ENCODE results near the gene PPP6R3. TPM values are rescaled to one million over a fixed set of nuclear protein-coding genes. Genes with fewer than 3 reads are reported as not detected.
"Not testable (repeated sequence)": the region's sequence is repeated elsewhere in the genome, so short reads cannot be mapped to it uniquely, and the experiment has no call there.

PPP6R3 gene
- polyA plus RNA-seq, 1 donor from 2014 or later = 41.1 TPM

DNA sequence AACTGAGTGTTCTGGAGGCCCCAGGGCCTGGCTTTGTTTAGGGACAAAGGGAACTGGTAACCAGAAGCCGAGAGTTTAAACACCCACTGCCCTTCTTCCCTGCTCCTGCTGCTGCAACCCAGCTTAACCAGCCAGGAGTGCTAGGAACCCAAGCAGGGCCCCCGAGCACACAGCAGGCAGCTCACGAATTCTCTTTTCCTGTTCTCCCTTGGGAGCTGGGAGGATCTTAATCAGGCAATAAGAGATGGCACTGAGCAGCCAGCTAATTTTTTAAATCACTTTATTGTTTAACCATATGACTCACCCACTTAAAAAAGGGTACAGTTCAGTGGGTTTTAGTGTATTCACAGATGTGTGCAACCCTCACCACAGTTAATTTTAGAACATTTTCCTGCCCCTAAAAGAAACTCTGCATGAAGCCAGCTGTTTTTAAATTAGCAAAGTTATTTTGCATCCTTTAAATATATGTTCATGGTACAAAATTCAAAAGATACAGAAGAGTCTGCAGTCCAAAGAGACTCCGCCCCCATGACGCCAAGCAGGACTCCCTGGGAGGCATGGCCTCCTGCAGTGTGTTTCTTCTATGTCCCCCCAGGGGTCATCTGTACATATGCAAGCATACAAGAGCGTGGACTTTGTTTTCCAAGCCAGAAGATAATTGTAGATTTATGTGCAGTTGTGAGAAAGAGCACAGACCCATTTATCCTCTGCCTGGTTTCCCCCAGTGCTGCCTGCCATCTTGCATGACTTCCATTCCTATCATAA is 18.9 kb upstream of the PPP6R3 start:
- peaks cover 2% of the 10 kb centered on the region for H3K36me3 Mint-ChIP-seq
- H3K27me3 Mint-ChIP-seq = no peaks in the 10 kb centered on the region
- H3K4me1 Mint-ChIP-seq = peaks cover 5 to 11% (median 6%) of the 10 kb centered on the region in 3 donors
- H3K4me3 Mint-ChIP-seq = no peak overlapping the region
- no peaks in the 10 kb centered on the region for H3K9me3 Mint-ChIP-seq
- H3K27ac Mint-ChIP-seq = no peak overlapping the region

DNA sequence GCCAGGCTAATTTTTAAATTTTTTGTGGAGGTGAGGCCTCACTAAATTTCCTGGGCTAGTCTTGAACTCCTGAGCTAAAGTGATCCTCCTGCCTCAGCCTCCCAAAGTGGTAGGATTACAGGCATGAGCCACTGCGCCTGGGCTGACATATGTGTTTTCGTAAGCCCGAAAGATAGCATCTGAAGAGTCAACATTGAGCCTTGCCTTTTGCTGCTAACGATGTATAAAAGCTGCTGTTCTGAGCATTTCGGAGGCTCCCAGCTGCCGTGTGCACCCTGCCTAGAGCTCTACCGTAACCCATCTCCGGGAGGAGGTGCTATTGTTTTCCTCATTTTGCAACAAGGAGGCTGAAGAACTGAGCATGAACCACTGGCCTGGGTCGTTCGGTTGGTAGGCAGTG is 18.1 kb upstream of the PPP6R3 start:
- no peak overlapping the region for H3K4me3 Mint-ChIP-seq
- H3K27me3 Mint-ChIP-seq = no peaks in the 10 kb centered on the region
- peaks cover 2% of the 10 kb centered on the region for H3K36me3 Mint-ChIP-seq
- no peaks in the 10 kb centered on the region for H3K9me3 Mint-ChIP-seq
- peak overlapping the region in 1 of 3 donors; percentile 35 for H3K27ac Mint-ChIP-seq
- H3K4me1 Mint-ChIP-seq = peaks cover 5 to 11% (median 8%) of the 10 kb centered on the region in 3 donors

- Mint-ChIP-seq H3K27me3 (no peaks in the 10 kb centered on the region), H3K4me1 (peaks cover 5 to 11% (median 9%) of the 10 kb centered on the region in 3 donors), H3K27ac (no peak overlapping the region), H3K36me3 (peaks cover 2% of the 10 kb centered on the region), H3K4me3 (no peak overlapping the region), H3K9me3 (no peaks in the 10 kb centered on the region)
Observed at GRCh38 chr11:68444566-68444965, 16.0 kb upstream of the PPP6R3 start.

- Mint-ChIP-seq H3K9me3 (no peaks in the 10 kb centered on the region), H3K27me3 (no peaks in the 10 kb centered on the region), H3K4me1 (peaks cover 5 to 11% (median 9%) of the 10 kb centered on the region in 3 donors), H3K27ac (peak overlapping the region in 1 of 3 donors; percentile 31), H3K36me3 (peaks cover 1% of the 10 kb centered on the region), H3K4me3 (no peak overlapping the region)
Observed at GRCh38 chr11:68445531-68446035, 15.0 kb upstream of the PPP6R3 start.

GRCh38 chr11:68446046-68446725 is 14.4 kb upstream of the PPP6R3 start:
- Mint-ChIP-seq H3K9me3 (no peaks in the 10 kb centered on the region), H3K27ac (no peak overlapping the region), H3K36me3 (no peaks in the 10 kb centered on the region), H3K4me1 (peaks cover 5 to 9% (median 8%) of the 10 kb centered on the region in 3 donors), H3K27me3 (no peaks in the 10 kb centered on the region), H3K4me3 (no peak overlapping the region)

DNA sequence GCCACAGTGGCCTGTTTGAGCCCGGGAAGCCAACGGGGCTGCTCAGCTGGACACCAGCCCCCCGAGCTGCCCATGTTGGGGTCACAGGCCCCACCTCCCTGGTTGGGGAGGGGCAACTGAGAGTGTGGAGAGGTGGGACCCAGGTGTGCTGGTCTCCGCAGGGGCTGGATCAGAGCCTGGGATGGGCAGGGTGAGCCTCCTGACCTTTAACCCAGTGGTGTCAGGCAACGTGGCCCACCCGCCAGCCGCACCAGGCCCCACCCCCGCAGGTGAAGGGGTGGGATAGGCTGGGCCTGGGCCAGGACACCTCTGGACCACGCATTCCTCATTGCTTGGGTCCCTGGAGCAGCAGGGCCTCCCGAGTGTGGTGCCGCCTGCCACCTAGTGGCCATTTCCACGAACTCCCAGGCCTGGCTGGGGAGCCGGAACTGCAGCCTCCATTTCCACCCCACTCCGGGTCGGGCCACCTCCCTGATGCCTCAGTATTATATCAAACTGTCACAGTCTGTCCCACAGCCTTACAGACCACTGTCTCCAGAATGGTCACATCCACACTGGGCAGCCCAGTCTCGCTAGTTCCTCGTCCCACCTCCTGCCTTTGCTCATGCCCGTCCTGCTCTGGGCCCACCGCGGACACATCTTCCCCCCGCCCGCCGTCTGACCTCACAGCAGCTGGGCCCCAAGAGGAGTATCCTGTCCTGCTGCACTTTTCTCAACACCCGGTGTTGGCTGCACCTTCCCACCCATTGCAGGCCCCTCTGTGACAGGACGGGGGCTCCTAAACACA is 13.3 kb upstream of the PPP6R3 start:
- H3K36me3 Mint-ChIP-seq = no peaks in the 10 kb centered on the region
- no peaks in the 10 kb centered on the region for H3K9me3 Mint-ChIP-seq
- no peaks in the 10 kb centered on the region for H3K27me3 Mint-ChIP-seq
- H3K4me3 Mint-ChIP-seq = peak overlapping the region in 1 of 4 donors; percentile 17
- peaks cover 0 to 3% (median 0%) of the 10 kb centered on the region in 3 donors for H3K4me1 Mint-ChIP-seq
- H3K27ac Mint-ChIP-seq = peak overlapping the region in 1 of 3 donors; percentile 31

GRCh38 chr11:68447914-68448313 is 12.6 kb upstream of the PPP6R3 start:
- not testable (repeated sequence) for H3K36me3 Mint-ChIP-seq, H3K27me3 Mint-ChIP-seq, H3K4me3 Mint-ChIP-seq, H3K9me3 Mint-ChIP-seq, H3K4me1 Mint-ChIP-seq, H3K27ac Mint-ChIP-seq

DNA sequence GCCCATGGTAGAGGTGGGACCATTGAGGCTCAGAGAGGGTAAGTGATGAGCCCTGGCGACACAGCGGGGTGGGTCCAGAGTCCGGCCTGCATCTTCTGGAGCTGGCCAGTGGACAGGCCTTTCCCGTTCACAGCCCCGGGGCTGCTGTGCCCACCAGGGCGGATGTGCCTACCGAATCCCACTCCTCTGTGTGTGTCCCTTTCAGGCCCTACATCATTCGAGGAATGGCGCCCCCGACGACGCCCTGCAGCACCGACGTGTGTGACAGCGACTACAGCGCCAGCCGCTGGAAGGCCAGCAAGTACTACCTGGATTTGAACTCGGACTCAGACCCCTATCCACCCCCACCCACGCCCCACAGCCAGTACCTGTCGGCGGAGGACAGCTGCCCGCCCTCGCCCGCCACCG is 11.9 kb upstream of the PPP6R3 start:
- Mint-ChIP-seq H3K4me1 (peaks cover 0 to 3% (median 0%) of the 10 kb centered on the region in 3 donors), H3K4me3 (no peak overlapping the region)

DNA sequence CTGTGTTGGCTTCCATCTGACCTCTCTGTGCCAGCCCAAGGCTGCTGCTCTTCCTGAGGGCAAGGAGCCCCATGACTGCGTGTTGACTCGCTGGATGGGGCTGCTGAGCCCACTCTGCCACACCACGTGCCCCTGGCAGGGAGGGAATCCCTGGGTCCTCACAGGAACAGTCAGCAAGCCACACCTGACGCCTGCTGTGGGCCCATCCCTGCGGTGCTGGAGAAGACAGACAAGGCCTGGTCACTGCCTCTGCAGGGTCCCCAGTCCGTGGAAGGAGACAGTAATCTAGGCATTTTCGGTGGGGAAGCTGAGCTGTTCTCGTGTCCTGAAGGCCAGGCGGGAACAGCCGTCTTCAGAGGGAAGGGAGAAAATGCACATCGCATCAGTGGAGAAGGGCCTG is 10.6 kb upstream of the PPP6R3 start:
- no peaks in the 10 kb centered on the region for H3K36me3 Mint-ChIP-seq
- H3K4me1 Mint-ChIP-seq = peaks cover 0 to 3% (median 0%) of the 10 kb centered on the region in 3 donors
- H3K9me3 Mint-ChIP-seq = no peaks in the 10 kb centered on the region
- no peak overlapping the region for H3K4me3 Mint-ChIP-seq
- H3K27ac Mint-ChIP-seq = no peak overlapping the region
- no peaks in the 10 kb centered on the region for H3K27me3 Mint-ChIP-seq

More for the DNA sequence above, 11.9 kb upstream of the PPP6R3 start:
- Mint-ChIP-seq H3K27ac (no peak overlapping the region), H3K27me3 (no peaks in the 10 kb centered on the region), H3K36me3 (no peaks in the 10 kb centered on the region), H3K9me3 (no peaks in the 10 kb centered on the region)

- Mint-ChIP-seq H3K27ac (no peak overlapping the region), H3K4me1 (peaks cover 0 to 3% (median 0%) of the 10 kb centered on the region in 3 donors)
Observed at GRCh38 chr11:68450711-68451110, 9.8 kb upstream of the PPP6R3 start.

DNA sequence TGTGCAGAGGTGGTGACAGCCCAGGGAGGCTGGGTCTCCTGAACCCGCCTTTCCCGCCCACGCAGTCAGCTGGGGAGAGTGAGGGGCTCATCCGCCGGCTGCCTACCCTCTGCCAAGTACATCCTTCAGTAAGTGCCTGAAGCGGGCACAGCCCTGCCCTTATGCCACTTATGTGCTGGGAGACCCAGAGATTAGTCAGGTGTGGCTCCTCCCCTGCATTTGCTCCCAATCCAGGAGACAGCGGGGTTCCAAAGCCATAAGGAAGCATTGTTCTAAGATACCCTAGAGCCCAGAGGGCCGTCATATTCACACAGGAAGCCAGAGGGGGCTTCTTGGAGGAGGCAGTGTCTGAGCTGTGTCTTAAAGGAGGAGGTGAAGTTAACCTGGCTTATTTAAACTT is 5.8 kb upstream of the PPP6R3 start:
- H3K27ac Mint-ChIP-seq = peak overlapping the region in 1 of 3 donors; percentile 71
- H3K36me3 Mint-ChIP-seq = no peaks in the 10 kb centered on the region
- peaks cover under 1 to 6% (median under 1%) of the 10 kb centered on the region in 3 donors for H3K4me1 Mint-ChIP-seq
- no peaks in the 10 kb centered on the region for H3K27me3 Mint-ChIP-seq
- H3K4me3 Mint-ChIP-seq = no peak overlapping the region
- no peaks in the 10 kb centered on the region for H3K9me3 Mint-ChIP-seq

More at GRCh38 chr11:68450711-68451110, 9.8 kb upstream of the PPP6R3 start:
- Mint-ChIP-seq H3K9me3 (no peaks in the 10 kb centered on the region), H3K4me3 (no peak overlapping the region), H3K36me3 (no peaks in the 10 kb centered on the region), H3K27me3 (no peaks in the 10 kb centered on the region)

DNA sequence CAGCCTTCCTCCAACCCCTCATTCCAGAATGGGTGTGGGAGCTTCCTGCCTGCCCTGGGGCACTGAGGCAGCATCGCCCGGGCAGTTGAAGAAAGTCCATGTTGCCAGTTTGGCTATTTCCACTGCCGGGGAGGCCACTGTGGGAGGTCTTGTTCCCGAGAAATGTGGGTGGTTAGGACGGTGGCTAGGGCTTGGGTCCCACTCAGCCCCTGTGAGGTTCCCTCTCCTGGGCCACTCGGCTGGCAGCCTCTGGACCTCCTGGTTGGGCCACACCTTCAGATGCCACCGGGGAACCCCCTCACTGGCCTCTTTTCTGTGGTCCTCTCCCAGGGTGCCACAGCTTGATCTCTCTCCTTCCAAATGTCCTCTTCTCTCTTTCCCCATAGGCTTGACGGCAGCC is 5.1 kb upstream of the PPP6R3 start:
- no peaks in the 10 kb centered on the region for H3K9me3 Mint-ChIP-seq
- H3K4me3 Mint-ChIP-seq = peak overlapping the region in 1 of 4 donors; percentile 26
- H3K36me3 Mint-ChIP-seq = no peaks in the 10 kb centered on the region
- H3K4me1 Mint-ChIP-seq = peaks cover 4 to 12% (median 7%) of the 10 kb centered on the region in 3 donors
- no peak overlapping the region for H3K27ac Mint-ChIP-seq
- H3K27me3 Mint-ChIP-seq = no peaks in the 10 kb centered on the region

- H3K27me3 Mint-ChIP-seq = no peaks in the 10 kb centered on the region
- H3K9me3 Mint-ChIP-seq = no peaks in the 10 kb centered on the region
- peak overlapping the region in 1 of 4 donors; percentile 54 for H3K4me3 Mint-ChIP-seq
- peaks cover 9 to 14% (median 13%) of the 10 kb centered on the region in 3 donors for H3K4me1 Mint-ChIP-seq
- H3K36me3 Mint-ChIP-seq = no peaks in the 10 kb centered on the region
- H3K27ac Mint-ChIP-seq = no peak overlapping the region
Observed at GRCh38 chr11:68457216-68457897, 3.2 kb upstream of the PPP6R3 start.

- peak overlapping the region in 1 of 3 donors; percentile 40 for H3K27ac Mint-ChIP-seq
- no peaks in the 10 kb centered on the region for H3K27me3 Mint-ChIP-seq
- no peaks in the 10 kb centered on the region for H3K36me3 Mint-ChIP-seq
- H3K9me3 Mint-ChIP-seq = no peaks in the 10 kb centered on the region
- peak overlapping the region in 2 of 4 donors; percentile 22 to 54 for H3K4me3 Mint-ChIP-seq
- H3K4me1 Mint-ChIP-seq = peaks cover 14 to 19% (median 18%) of the 10 kb centered on the region in 3 donors
Observed at GRCh38 chr11:68457898-68458249, 2.7 kb upstream of the PPP6R3 start.

All from IgD-negative memory B cell (primary cell).